Heart right ventricle (tissue), 16 donors: ENCODE measurements around the gene NRP2. TPM values are rescaled to one million over a fixed set of nuclear protein-coding genes. Genes with fewer than 3 reads are reported as not detected.

Experiments used
- ATAC-seq, 8 donors: fragments of 200-7000 bp; cut with Tn5 transposase; one replicate each; pipeline ENCODE4 v1.9.1; 2020; ENCODE audit warnings: mild to moderate bottlenecking in 8 of 8, moderate library complexity in 8 of 8, moderate number of reproducible peaks in 1 of 8
- DNase-seq, 2 donors: peaks; one replicate each; pipeline ENCODE4 v3.0.0-alpha.2; 2020
- H3K27ac ChIP-seq, 10 donors: fragments of 200-600 bp; sonication (generic) in 2 of 10; one replicate each; pipeline versions ENCODE4 v1.5.0 to v1.8.0; 2020 to 2022; ENCODE audit warnings: mild to moderate bottlenecking in 3 of 10
- H3K27me3 ChIP-seq, 7 donors: fragments of 200-600 bp; one replicate each; pipeline ENCODE4 v1.8.0; 2021 to 2022; ENCODE audit warnings: mild to moderate bottlenecking in 2 of 7
- H3K36me3 ChIP-seq, 9 donors: fragments of 200-600 bp; sonication (generic) in 1 of 9; one replicate each; pipeline versions ENCODE4 v1.5.0 to v1.8.0; 2020 to 2022; ENCODE audit warnings: mild to moderate bottlenecking in 2 of 9
- H3K4me1 ChIP-seq, 9 donors: fragments of 200-600 bp; sonication (generic) in 1 of 9; one replicate each; pipeline versions ENCODE4 v1.5.0 to v1.8.0; 2020 to 2022; ENCODE audit warnings: mild to moderate bottlenecking in 4 of 9
- H3K4me3 ChIP-seq, 10 donors: fragments of 200-600 bp; sonication (generic) in 2 of 10; one replicate each; pipeline versions ENCODE4 v1.5.0 to v1.8.0; 2020 to 2022; ENCODE audit warnings: mild to moderate bottlenecking in 7 of 10, moderate library complexity in 2 of 10
- H3K9me3 ChIP-seq, 11 donors: fragments of 200-600 bp in 10 of 11; sonication (generic) in 2 of 11; one replicate each; pipeline versions ENCODE4 v1.5.0 to v1.8.0; 2013 to 2022; ENCODE audit warnings: mild to moderate bottlenecking in 2 of 11, control low read depth in 1 of 11, moderate library complexity in 1 of 11
- CTCF ChIP-seq, 9 donors: fragments of 200-600 bp; sonication (generic) in 2 of 9; IDR thresholded peaks; one replicate each; pipeline versions ENCODE4 v1.5.0 to v1.8.0; 2021 to 2022; ENCODE audit warnings: antibody characterized with exemption in 9 of 9, mild to moderate bottlenecking in 5 of 9, moderate library complexity in 1 of 9
- WGBS, 2 donors: extraction: QIAGEN DNeasy Blood & Tissue Kit; methylation state at CpG; one replicate each; pipeline ENCODE4 v1.1.7; 2013; ENCODE audit warnings: inconsistent platforms in 1 of 2; 5-methylcytosine and 5-hydroxymethylcytosine counted together
- intact Hi-C, 10 donors: fragments of 100-400 bp; cut with DNase I; formaldehyde crosslinking; loops; one replicate each; pipeline versions ENCODE4 v1.11.1 to v1.14.2; 2022
- polyA plus RNA-seq, 2 donors: library from polyadenylated mRNA; stranded (reverse); fragments of 200-250 nt; gene quantifications; one replicate each; pipeline ENCODE4 v1.2.3, GENCODE V29; 2013
- total RNA-seq, 10 donors: library from RNA; stranded (reverse); fragmentation: NEBNext Ultra II Directional in 3 of 10; extraction: Animal tissue kit (Norgen Biotek cat#: 25700) in 3 of 10; gene quantifications; one replicate each; pipeline versions ENCODE4 v1.2.1 to v1.2.4, GENCODE V29; 2021 to 2023
- donor health status: Arrhythmogenic right ventricular cardiomyopathy.
- donor health status: ischemic (EF 13 %, LVEDD 7.1; RV severe dilation, severe dysfunction).
- donor health status: healthy with polysubstance abuse.
- donor health status: DM: no; HTN: yes; CAD: no.
- donor health status: DM: no; HTN: no; CAD: no.
- donor health status: ischemic (EF 25% LVEDD 6.9; RV normal size, moderate dysfunction).
- donor health status: ischemic (EF 25% LVEDD 5.7; RV mildly dilated, moderate dysfunction).
- donor health status: healthy.
- donor health status: DM: yes; HTN: yes; CAD: no.
- donor health status: Ischemic cardiomyopathy.
- donor health status: ischemic (EF 35%, LVEDD 5.7; RV mildly dilated, moderate dysfunction).
- donor health status: nonischemic (EF 11% LVEDD 7.7; RV severe dilation, severe dysfunction).
- donor health status: DM: yes; HTN: yes; CAD: no.
- donor health status: PGD.
- donor health status: ischemic (EF 29% LVEDD 5.4; RV normal size, mild dysfunction).
- donor health status: nonischemic (EF 23%, LVEDD 6.1; RV moderate dilation, normal function).

The NRP2 gene
- total and polyA plus RNA-seq, 12 donors = 2.5 to 29.4 (median 8.6) TPM

DNA sequence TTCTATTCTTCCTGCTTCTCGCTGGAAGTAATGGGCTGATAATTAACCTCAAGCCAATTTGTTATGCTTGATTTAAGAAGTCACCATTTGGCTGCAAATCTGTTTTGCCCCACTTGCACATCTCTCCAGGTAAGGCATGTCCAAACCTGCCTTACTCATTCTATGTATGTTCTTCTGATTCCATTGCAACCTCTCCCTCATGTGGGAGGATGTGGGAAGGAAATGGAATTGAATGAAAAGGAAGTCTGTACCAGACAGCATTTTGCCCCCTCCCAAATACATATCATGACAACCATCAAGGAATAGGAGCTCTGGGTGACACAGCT lies 131.7 kb downstream of the NRP2 start:
- no peaks in the 10 kb centered on the region for H3K4me1 ChIP-seq
- DNase-seq (no peak), ATAC-seq (no peak)
- H3K9me3 ChIP-seq = peaks cover 0 to 12% (median 0%) of the 10 kb centered on the region in 11 donors
- intact Hi-C loops = no loop called here
- H3K27me3 ChIP-seq = peaks cover 0 to 2% (median 0%) of the 10 kb centered on the region in 7 donors
- 85 to 87% methylated on average over 1 of the region's 1 CpG for WGBS, 2 donors
- no peak for TF ChIP-seq CTCF (IDR thresholded peaks at IDR 0.05)
- H3K27ac ChIP-seq = no peak overlapping the region
- no peak overlapping the region for H3K4me3 ChIP-seq
- no peaks in the 10 kb centered on the region for H3K36me3 ChIP-seq

- no peaks in the 10 kb centered on the region for H3K36me3 ChIP-seq
- 62 to 69% methylated on average over 3 of the region's 3 CpGs for WGBS, 2 donors
- DNase-seq (no peak), ATAC-seq (no peak)
- TF ChIP-seq CTCF (IDR thresholded peaks at IDR 0.05) = no peak
- H3K27ac ChIP-seq = no peak overlapping the region
- H3K4me1 ChIP-seq = no peaks in the 10 kb centered on the region
- peaks cover 0 to 10% (median 0%) of the 10 kb centered on the region in 7 donors for H3K27me3 ChIP-seq
- H3K9me3 ChIP-seq = peaks cover 0 to 12% (median 0%) of the 10 kb centered on the region in 11 donors
- H3K4me3 ChIP-seq = no peak overlapping the region
- intact Hi-C loops = no loop called here
Observed at GRCh38 chr2:205815673-205816072, 133.4 kb downstream of the NRP2 start.

- Histone ChIP-seq H3K27me3 (peaks cover 0 to 10% (median 0%) of the 10 kb centered on the region in 7 donors), H3K36me3 (no peaks in the 10 kb centered on the region), H3K4me1 (no peaks in the 10 kb centered on the region), H3K4me3 (no peak overlapping the region), H3K27ac (no peak overlapping the region), H3K9me3 (peaks cover 0 to 12% (median 0%) of the 10 kb centered on the region in 11 donors)
- DNase-seq (no peak), ATAC-seq (no peak)
- intact Hi-C loops = no loop called here
- no peak for TF ChIP-seq CTCF (IDR thresholded peaks at IDR 0.05)
Observed at GRCh38 chr2:205816268-205816667, 134.0 kb downstream of the NRP2 start.

DNA sequence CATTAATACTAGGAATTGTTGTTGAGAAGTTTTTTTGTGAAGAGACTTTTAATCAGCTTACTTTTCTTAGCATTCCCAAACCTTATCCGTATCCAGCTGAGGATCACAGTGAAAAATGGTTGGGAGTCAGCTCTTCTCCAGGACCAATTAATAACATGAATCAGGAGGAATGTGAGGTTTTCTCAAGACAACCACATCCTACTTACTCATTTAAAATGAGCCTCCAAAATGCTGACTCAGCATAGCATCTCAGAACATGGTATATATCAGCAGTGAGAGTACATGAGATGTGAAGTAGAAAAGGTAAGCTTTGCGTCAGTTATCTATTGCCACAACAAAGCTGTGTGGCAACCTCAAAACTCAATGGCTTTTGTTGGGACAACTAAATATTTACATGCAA lies 140.3 kb downstream of the NRP2 start:
- TF ChIP-seq CTCF (IDR thresholded peaks at IDR 0.05) = no peak
- Histone ChIP-seq H3K4me1 (no peaks in the 10 kb centered on the region), H3K4me3 (no peak overlapping the region), H3K27ac (no peak overlapping the region), H3K9me3 (peaks cover 0 to 3% (median 0%) of the 10 kb centered on the region in 11 donors), H3K36me3 (no peaks in the 10 kb centered on the region), H3K27me3 (peaks cover 0 to 10% (median 0%) of the 10 kb centered on the region in 7 donors)
- 98 to 100% methylated on average over 2 of the region's 2 CpGs for WGBS, 2 donors
- DNase-seq (no peak), ATAC-seq (no peak)
- intact Hi-C loops = no loop called here
